ENCODE measurements around the gene HMCN1. TPM values are rescaled to one million over a fixed set of nuclear protein-coding genes. Genes with fewer than 3 reads are reported as not detected.

HMCN1 gene
- total RNA-seq, 1 donor from 2014 or later: 3.4 TPM

DNA sequence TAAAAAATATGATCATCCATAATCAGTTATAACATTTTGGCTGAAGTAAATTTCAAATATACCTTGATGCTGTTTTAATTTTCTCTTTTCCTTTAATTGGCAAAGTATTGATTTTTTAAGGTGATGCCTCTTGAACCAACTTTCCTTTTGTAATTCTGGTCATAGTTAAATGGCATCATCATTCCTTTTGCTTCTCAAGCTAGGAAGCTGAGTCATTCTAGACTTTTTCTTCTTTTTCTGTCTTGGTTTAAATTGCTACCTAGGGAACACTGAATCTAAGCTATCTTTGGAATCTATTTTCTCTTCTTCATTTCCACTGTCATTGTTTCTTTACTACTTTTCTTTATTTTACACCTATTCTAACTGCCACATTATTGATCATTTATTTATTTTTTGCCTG, 162.7 kb downstream of the HMCN1 start:
- H3K27me3 Mint-ChIP-seq: no peaks in the 10 kb centered on the region
- no peaks in the 10 kb centered on the region for H3K36me3 Mint-ChIP-seq (ENCODE audit: insufficient read depth)
- H3K4me3 Mint-ChIP-seq (ENCODE audit: low read depth): no peak overlapping the region
- TF ChIP-seq, protein P1, sequence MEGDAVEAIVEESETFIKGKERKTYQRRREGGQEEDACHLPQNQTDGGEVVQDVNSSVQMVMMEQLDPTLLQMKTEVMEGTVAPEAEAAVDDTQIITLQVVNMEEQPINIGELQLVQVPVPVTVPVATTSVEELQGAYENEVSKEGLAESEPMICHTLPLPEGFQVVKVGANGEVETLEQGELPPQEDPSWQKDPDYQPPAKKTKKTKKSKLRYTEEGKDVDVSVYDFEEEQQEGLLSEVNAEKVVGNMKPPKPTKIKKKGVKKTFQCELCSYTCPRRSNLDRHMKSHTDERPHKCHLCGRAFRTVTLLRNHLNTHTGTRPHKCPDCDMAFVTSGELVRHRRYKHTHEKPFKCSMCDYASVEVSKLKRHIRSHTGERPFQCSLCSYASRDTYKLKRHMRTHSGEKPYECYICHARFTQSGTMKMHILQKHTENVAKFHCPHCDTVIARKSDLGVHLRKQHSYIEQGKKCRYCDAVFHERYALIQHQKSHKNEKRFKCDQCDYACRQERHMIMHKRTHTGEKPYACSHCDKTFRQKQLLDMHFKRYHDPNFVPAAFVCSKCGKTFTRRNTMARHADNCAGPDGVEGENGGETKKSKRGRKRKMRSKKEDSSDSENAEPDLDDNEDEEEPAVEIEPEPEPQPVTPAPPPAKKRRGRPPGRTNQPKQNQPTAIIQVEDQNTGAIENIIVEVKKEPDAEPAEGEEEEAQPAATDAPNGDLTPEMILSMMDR (IDR thresholded peaks at IDR 0.05; ENCODE audit: unreplicated experiment): no peak
- peaks cover 2% of the 10 kb centered on the region for H3K9me3 Mint-ChIP-seq (ENCODE audit: low read depth)
- no peaks in the 10 kb centered on the region for H3K4me1 Mint-ChIP-seq (ENCODE audit: low read depth)
- DNase-seq (ENCODE audit: low spot score, unreplicated experiment): no peak
- no peak overlapping the region for H3K27ac Mint-ChIP-seq

DNA sequence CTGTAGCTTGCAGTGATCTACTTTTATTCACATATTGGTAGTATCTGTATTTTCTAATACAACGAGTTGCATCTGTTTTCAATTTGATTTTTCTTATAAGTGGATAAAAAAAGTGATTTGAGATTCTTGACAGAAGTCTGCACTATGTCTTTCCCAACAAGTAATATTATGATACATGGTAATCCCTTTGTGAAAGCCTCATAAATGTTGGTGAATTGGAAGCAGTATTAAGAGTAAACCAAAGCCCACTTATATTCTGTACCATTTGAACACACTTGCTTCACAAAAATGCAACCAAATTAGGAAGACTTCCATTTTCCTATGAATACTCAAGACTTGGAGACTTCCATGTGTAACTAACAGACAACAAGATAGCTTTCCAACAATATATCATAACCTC, 172.0 kb downstream of the HMCN1 start:
- Mint-ChIP-seq H3K36me3 (ENCODE audit: insufficient read depth) (no peaks in the 10 kb centered on the region), H3K27ac (no peak overlapping the region), H3K4me3 (ENCODE audit: low read depth) (no peak overlapping the region), H3K4me1 (ENCODE audit: low read depth) (no peaks in the 10 kb centered on the region), H3K9me3 (ENCODE audit: low read depth) (no peaks in the 10 kb centered on the region), H3K27me3 (no peaks in the 10 kb centered on the region)
- TF ChIP-seq, protein P1 (IDR thresholded peaks at IDR 0.05; ENCODE audit: unreplicated experiment): no peak
- no peak for DNase-seq (ENCODE audit: low spot score, unreplicated experiment)

DNA sequence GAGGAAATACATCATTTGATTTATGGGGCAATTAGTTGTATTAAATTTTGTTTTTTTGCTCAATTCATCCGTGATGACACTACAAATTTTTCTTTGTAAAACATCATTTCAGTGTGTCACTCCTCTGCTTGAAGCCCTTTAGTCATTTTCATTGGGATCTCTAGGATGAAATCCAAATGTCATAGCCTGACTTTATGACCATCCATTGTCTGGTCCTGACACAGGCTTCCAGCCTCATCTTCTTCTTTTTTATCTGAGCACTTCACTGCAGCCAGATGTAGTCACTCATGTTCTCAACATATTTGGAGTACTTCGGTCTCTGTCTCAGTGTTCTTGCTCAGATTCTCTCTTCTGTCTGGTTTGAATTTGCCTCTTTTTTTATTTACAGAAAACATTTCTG, 173.1 kb downstream of the HMCN1 start:
- no peaks in the 10 kb centered on the region for H3K27me3 Mint-ChIP-seq
- TF ChIP-seq, protein P1 (IDR thresholded peaks at IDR 0.05; ENCODE audit: unreplicated experiment): no peak
- no peaks in the 10 kb centered on the region for H3K9me3 Mint-ChIP-seq (ENCODE audit: low read depth)
- no peak overlapping the region for H3K4me3 Mint-ChIP-seq (ENCODE audit: low read depth)
- no peaks in the 10 kb centered on the region for H3K36me3 Mint-ChIP-seq (ENCODE audit: insufficient read depth)
- no peak for DNase-seq (ENCODE audit: low spot score, unreplicated experiment)
- no peak overlapping the region for H3K27ac Mint-ChIP-seq
- H3K4me1 Mint-ChIP-seq (ENCODE audit: low read depth): no peaks in the 10 kb centered on the region

DNA sequence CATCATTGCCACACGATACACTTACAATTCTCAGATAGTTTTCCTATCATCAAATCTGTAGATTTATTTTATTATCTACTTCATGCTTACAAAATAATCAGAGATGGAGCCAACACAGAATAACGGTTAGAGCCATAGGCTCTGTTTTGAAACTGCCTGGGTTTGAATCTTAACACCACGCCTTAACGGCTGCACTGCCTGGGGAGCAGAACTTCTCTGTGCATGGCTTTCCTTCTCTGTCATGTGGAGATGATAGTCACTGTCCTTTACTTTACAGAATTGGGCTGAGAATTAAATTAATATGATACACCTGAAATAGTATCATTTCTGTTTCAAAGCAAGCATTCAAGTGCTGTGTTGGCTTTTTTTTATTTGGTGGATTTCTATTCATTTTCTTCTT, 177.8 kb downstream of the HMCN1 start:
- Mint-ChIP-seq H3K4me1 (ENCODE audit: low read depth) (peaks cover 8% of the 10 kb centered on the region), H3K27me3 (no peaks in the 10 kb centered on the region), H3K9me3 (ENCODE audit: low read depth) (no peaks in the 10 kb centered on the region), H3K27ac (no peak overlapping the region), H3K4me3 (ENCODE audit: low read depth) (no peak overlapping the region), H3K36me3 (ENCODE audit: insufficient read depth) (no peaks in the 10 kb centered on the region)
- DNase-seq (ENCODE audit: low spot score, unreplicated experiment): no peak
- TF ChIP-seq, protein P1 (IDR thresholded peaks at IDR 0.05; ENCODE audit: unreplicated experiment): no peak

DNA sequence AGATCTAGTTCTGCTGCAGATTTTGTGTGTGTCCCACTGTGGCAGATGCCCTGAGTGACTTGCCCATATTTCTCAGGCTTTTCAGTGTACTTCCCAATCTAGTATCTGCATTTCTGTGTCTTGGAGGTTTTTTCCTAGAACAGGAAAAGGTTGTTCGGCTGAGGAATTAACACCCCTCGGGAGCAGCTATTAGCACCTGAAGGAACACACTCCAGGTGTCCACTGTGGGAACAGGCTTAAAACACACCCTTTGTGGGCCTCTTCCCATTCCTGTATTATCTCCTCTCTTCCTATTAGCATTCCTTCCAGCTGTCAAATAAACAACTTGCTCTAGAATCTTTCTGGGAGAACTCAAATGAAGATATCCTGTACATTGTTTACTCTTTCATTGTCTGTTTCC, 178.3 kb downstream of the HMCN1 start:
- H3K4me3 Mint-ChIP-seq (ENCODE audit: low read depth): no peak overlapping the region
- peaks cover 8% of the 10 kb centered on the region for H3K4me1 Mint-ChIP-seq (ENCODE audit: low read depth)
- TF ChIP-seq, protein P1 (IDR thresholded peaks at IDR 0.05; ENCODE audit: unreplicated experiment): no peak
- no peak overlapping the region for H3K27ac Mint-ChIP-seq
- H3K9me3 Mint-ChIP-seq (ENCODE audit: low read depth): no peaks in the 10 kb centered on the region
- H3K27me3 Mint-ChIP-seq: no peaks in the 10 kb centered on the region
- H3K36me3 Mint-ChIP-seq (ENCODE audit: insufficient read depth): no peaks in the 10 kb centered on the region
- no peak for DNase-seq (ENCODE audit: low spot score, unreplicated experiment)

Data from progenitor cell of endocrine pancreas (in vitro differentiated cells).